NT2/D1 (cell line): ENCODE data around the gene EPB41L4A.

Source experiments
- DNase-seq: peaks from one replicate; pipeline ENCODE4 v3.0.0-alpha.2; 2011; ENCODE audit warnings: low read depth, low spot score
- H3K27me3 ChIP-seq: 2 replicates; pipeline ENCODE4 v1.6.0; 2011; ENCODE audit warnings: mild to moderate bottlenecking; ENCODE audit not compliant: insufficient read length, insufficient read depth
- H3K36me3 ChIP-seq: 2 replicates; pipeline ENCODE4 v1.6.1; 2011; ENCODE audit warnings: mild to moderate bottlenecking, low read length, mixed read lengths; ENCODE audit not compliant: insufficient read depth, insufficient read length
- H3K4me1 ChIP-seq: 2 replicates; pipeline ENCODE4 v1.5.1; 2011; ENCODE audit not compliant: insufficient read depth, insufficient read length
- H3K4me3 ChIP-seq: 2 replicates; pipeline ENCODE4 v1.5.1; 2011; ENCODE audit warnings: low read depth; ENCODE audit not compliant: insufficient read length
- H3K9ac ChIP-seq: 2 replicates; pipeline ENCODE4 v1.6.0; 2011; ENCODE audit warnings: low read depth; ENCODE audit not compliant: insufficient read length
- H3K9me3 ChIP-seq: 2 replicates; pipeline ENCODE4 v1.5.1; 2011; ENCODE audit warnings: mild to moderate bottlenecking, low read length; ENCODE audit not compliant: insufficient read depth
- SUZ12 ChIP-seq: IDR thresholded peaks from 2 replicates; pipeline ENCODE4 v1.6.1; 2011; ENCODE audit not compliant: insufficient read length, insufficient read depth; ENCODE audit errors: extremely low read depth
- YY1 ChIP-seq: IDR thresholded peaks from 2 replicates; pipeline ENCODE4 v1.6.1; 2011; ENCODE audit not compliant: insufficient read length, insufficient read depth
- ZNF274 ChIP-seq: IDR thresholded peaks from 2 replicates; pipeline ENCODE4 v1.6.1; 2011; ENCODE audit warnings: mild to moderate bottlenecking, low read depth, low read length

The EPB41L4A gene

DNA sequence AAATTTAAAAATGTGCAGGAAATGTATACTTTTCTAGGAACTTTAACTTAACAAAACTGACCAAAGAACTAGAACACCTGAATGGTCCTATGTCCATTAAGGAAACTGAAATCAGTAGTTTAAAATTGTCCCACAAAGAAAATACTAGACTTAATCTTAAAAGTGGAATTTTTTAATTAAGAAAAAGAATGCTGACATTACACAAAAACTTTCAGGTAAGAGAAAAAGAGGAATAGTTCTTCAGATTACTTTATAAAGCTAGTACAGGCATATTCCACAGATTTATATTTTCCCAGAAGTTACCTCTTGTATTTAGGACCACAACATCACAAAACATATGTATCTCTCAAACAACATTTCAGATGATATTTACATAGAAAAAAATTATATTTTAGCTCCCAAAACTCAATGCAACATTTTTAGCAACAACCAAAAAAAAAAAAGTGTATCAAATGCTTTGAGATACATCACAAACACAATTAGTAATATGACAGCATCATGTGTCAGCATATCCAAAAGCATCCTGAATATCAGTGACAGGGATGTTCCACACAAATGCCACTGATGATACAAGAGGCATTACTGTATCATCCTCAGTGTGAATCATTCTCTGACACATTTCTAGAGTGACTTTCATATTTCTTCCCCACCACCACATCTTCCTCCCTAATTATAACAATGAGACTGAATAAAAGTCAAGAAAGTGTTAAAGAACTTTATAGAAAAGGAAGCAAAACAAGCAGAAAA is 264.0 kb downstream of the EPB41L4A start:
- no peaks in the 10 kb centered on the region for H3K36me3 ChIP-seq
- no peak for DNase-seq
- TF ChIP-seq ZNF274, result no peak
- no peak for TF ChIP-seq YY1
- no peak for TF ChIP-seq SUZ12
- no peaks in the 10 kb centered on the region; the same call in 1 of the 2 replicates for H3K9me3 ChIP-seq
- H3K4me1 ChIP-seq, result no peaks in the 10 kb centered on the region
- no peak overlapping the region for H3K4me3 ChIP-seq
- no peaks in the 10 kb centered on the region for H3K27me3 ChIP-seq
- no peak overlapping the region for H3K9ac ChIP-seq

DNA sequence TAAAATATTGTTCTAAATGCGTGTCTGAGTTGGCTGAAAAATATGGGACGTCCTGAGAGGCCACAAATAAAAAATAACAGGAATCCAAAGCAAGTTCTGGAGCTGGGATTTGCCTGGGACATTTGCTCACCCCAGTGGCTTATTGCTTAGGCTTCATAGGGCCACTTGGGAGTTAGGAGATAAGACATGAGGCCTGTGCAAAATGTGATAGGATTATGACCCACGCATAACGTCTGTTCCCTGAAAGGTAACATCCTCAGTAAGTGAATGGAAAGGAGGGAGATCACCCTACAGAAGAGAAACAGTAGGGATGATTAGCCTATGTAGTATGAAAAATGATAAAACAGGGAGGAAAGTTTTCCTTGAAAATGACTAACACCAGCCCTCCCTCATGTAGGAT is 269.4 kb downstream of the EPB41L4A start:
- Histone ChIP-seq H3K27me3 (no peaks in the 10 kb centered on the region), H3K36me3 (no peaks in the 10 kb centered on the region), H3K9me3 (no peaks in the 10 kb centered on the region; the same call in 1 of the 2 replicates), H3K4me3 (no peak overlapping the region), H3K9ac (no peak overlapping the region), H3K4me1 (no peaks in the 10 kb centered on the region)
- DNase-seq, result no peak
- no peak for TF ChIP-seq ZNF274
- no peak for TF ChIP-seq SUZ12
- no peak for TF ChIP-seq YY1

DNA sequence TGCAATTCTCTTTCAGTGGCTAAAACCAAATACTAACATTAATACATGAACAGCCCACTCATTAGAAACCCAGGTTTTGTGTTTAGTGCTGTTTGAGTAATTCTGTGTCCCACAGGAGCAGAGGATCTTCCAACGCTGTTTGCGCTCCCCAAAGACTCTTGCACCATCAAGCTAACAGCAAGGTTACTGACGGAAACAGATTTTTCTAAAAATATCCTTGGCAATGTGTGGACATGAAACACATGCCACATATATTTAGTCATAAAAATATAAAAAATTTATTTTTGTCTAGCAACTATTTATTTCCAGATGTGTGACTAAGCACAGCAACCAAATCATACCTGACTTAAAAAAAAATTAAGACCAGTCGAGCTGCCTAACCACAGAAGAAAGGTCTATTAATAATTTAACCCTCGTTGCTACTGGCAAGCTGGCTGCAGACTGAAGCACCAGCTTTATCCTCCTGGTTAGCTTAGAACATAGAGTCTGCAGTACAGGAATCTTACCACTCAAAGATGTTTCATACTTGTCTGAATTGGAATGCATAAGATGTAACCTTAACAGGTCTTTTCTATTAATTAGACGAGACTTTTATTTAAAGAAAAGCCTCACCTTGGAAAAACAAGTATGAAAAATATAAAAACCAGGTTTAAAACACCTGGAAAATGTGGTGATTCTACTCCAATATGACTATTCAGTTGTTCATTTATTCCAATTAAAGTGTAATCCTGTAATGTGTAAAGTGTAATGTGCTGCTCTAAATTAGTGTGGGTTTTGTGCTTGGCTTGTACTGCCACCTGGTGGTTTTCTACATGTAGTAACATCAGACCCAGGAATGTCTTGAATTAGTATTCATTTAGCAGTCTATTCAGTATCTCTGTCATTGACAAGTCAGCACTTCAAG is 272.5 kb downstream of the EPB41L4A start:
- no peaks in the 10 kb centered on the region; the same call in 1 of the 2 replicates for H3K9me3 ChIP-seq
- DNase-seq, result peak; percentile 44
- TF ChIP-seq SUZ12 (no peak), ZNF274 (no peak), YY1 (no peak)
- no peak overlapping the region for H3K4me3 ChIP-seq
- no peak overlapping the region for H3K9ac ChIP-seq
- no peaks in the 10 kb centered on the region for H3K27me3 ChIP-seq
- H3K4me1 ChIP-seq, result no peaks in the 10 kb centered on the region
- no peaks in the 10 kb centered on the region for H3K36me3 ChIP-seq

DNA sequence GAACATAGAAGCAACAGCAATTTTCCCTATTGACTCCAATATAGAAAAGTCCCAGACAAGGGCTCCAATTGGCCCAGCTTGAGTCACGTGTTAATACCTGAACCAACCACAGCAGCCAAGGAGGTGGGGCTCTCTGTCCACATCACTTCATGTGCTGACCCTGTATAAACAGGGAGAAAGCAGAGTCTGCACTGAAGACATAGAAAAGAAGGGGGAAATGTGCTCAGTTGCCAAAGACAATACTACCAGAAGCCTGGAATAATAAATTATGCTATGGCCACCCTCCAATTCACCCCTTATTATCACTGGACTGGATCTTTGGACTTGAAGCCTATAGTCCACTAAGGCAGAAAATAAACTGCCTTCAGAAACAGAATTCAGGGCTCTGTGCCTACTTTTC is 275.4 kb downstream of the EPB41L4A start:
- Histone ChIP-seq H3K9me3 (no peaks in the 10 kb centered on the region), H3K4me1 (no peaks in the 10 kb centered on the region), H3K9ac (no peak overlapping the region), H3K36me3 (no peaks in the 10 kb centered on the region), H3K27me3 (no peaks in the 10 kb centered on the region), H3K4me3 (no peak overlapping the region)
- DNase-seq, result no peak
- TF ChIP-seq YY1 (no peak), SUZ12 (no peak), ZNF274 (no peak)

DNA sequence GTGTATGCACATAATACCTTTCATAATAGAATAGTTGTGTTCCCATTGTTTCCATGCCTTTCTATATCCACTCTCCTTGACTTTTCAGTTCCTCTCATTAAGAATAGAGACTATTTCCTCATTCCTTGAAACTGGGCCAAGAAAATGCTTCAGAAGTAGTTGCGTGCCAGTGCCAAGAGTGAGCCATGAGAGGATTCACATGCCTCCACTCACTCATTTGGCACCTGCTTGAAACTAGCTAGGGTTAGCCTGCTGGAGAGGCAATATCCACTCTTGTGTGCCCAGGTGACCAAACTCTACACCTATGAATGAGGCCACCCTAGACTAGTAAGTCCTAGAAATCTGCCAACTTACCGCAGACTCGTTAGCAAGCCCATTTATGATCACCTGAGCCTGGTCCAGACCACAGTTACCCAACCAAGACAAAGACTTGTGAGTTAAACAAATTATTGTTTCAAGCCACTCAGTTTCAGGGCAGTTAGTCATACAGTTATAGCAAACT is 276.3 kb downstream of the EPB41L4A start:
- Histone ChIP-seq H3K9me3 (no peaks in the 10 kb centered on the region), H3K27me3 (no peaks in the 10 kb centered on the region), H3K9ac (no peak overlapping the region), H3K36me3 (no peaks in the 10 kb centered on the region), H3K4me3 (no peak overlapping the region), H3K4me1 (no peaks in the 10 kb centered on the region)
- DNase-seq, result no peak
- TF ChIP-seq SUZ12 (no peak), YY1 (no peak), ZNF274 (no peak)

DNA sequence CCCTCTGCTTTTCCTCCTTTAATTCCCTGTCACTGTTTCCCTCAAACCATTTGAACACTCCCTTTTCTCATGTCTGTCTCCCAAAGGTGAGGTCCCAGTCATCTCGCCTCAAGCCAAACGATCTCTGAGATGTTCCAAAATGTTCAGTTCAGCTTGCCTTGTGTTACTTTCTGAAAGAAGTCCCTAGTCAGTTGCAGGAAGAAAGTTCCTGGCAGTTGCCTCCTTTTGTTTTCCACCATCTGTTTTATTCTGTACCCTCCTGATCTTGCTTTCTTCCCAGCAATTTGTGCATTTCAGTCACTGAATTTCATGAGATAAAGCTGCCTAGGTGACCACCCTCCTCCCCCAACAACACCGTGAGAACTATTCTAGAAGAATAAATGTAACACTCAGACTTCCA is 277.5 kb downstream of the EPB41L4A start:
- Histone ChIP-seq H3K4me3 (no peak overlapping the region), H3K9ac (no peak overlapping the region), H3K9me3 (no peaks in the 10 kb centered on the region), H3K27me3 (no peaks in the 10 kb centered on the region), H3K4me1 (no peaks in the 10 kb centered on the region), H3K36me3 (no peaks in the 10 kb centered on the region)
- TF ChIP-seq ZNF274 (no peak), SUZ12 (no peak), YY1 (no peak)
- no peak for DNase-seq

DNA sequence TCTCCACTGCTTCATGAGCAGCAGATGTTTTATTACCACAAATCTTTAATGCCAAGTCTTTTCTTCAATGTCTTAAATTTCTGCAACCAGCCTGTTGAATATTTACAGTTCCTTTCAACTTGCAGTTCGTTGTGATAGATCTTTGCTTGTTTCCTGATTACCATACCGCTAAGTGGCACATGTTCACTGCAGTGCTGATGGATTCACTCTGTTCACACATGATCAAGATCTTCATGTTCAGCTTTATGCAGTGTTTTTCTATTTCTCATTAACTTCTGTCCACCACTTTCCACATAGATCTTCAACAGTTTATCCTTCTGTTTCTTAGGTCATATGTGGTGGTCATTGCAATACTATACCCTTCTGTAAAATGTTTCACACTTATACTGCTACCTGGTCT is 280.6 kb downstream of the EPB41L4A start:
- no peak overlapping the region for H3K4me3 ChIP-seq
- no peaks in the 10 kb centered on the region for H3K27me3 ChIP-seq
- TF ChIP-seq SUZ12 (no peak), YY1 (no peak), ZNF274 (no peak)
- no peak overlapping the region for H3K9ac ChIP-seq
- DNase-seq, result no peak
- no peaks in the 10 kb centered on the region for H3K4me1 ChIP-seq
- no peaks in the 10 kb centered on the region for H3K36me3 ChIP-seq
- no peaks in the 10 kb centered on the region for H3K9me3 ChIP-seq
